Smooth muscle cell (in vitro differentiated cells): ENCODE measurements around the gene EIF3B. TPM values are rescaled to one million over a fixed set of nuclear protein-coding genes. Genes with fewer than 3 reads are reported as not detected.
"Not testable (repeated sequence)": the region's sequence is repeated elsewhere in the genome, so short reads cannot be mapped to it uniquely, and the experiment has no call there.

Experiments
- DNase-seq: peaks from one replicate; lab custom pipeline; 2025; ENCODE audit not compliant: unreplicated experiment; lab: John Stamatoyannopoulos, UW
- H2AFZ ChIP-seq: fragments of 200-600 bp; sonication (generic); 2 replicates; pipeline ENCODE4 v1.6.0; 2016; ENCODE audit warnings: antibody characterized with exemption, low read depth, mild to moderate bottlenecking
- H3F3A ChIP-seq: fragments of 200-600 bp; sonication (generic); 2 replicates; pipeline ENCODE4 v1.6.0; 2017; ENCODE audit warnings: antibody characterized with exemption, low read depth
- H3K27ac ChIP-seq: fragments of 200-600 bp; sonication (generic); 2 replicates; pipeline ENCODE4 v1.5.1; 2016; ENCODE audit warnings: low read depth, mild to moderate bottlenecking
- H3K27me3 ChIP-seq: fragments of 200-600 bp; sonication (generic); 2 replicates; pipeline ENCODE4 v1.6.1; 2016; ENCODE audit warnings: low read depth, mild to moderate bottlenecking
- H3K36me3 ChIP-seq: fragments of 200-600 bp; sonication (generic); 2 replicates; pipeline ENCODE4 v1.5.1; 2016; ENCODE audit warnings: low read depth
- H3K4me1 ChIP-seq: fragments of 200-600 bp; sonication (generic); 2 replicates; pipeline ENCODE4 v1.5.1; 2016; ENCODE audit warnings: low read depth
- H3K4me2 ChIP-seq: fragments of 200-600 bp; sonication (generic); 2 replicates; pipeline ENCODE4 v1.6.0; 2016; ENCODE audit warnings: mild to moderate bottlenecking
- H3K4me3 ChIP-seq: fragments of 200-600 bp; sonication (generic); 2 replicates; pipeline ENCODE4 v1.5.1; 2016; ENCODE audit warnings: mild to moderate bottlenecking
- H3K79me2 ChIP-seq: fragments of 200-600 bp; sonication (generic); 2 replicates; pipeline ENCODE4 v1.6.0; 2016; ENCODE audit warnings: low read depth, mild to moderate bottlenecking
- H3K9ac ChIP-seq: fragments of 200-600 bp; sonication (generic); 2 replicates; pipeline ENCODE4 v1.6.0; 2016; ENCODE audit warnings: low read depth
- H3K9me3 ChIP-seq: fragments of 200-600 bp; sonication (generic); replicated peaks from 2 replicates; pipeline ENCODE4 v1.5.1; 2016; ENCODE audit warnings: low read depth
- H4K20me1 ChIP-seq: fragments of 200-600 bp; sonication (generic); 2 replicates; pipeline ENCODE4 v1.6.0; 2016; ENCODE audit warnings: low read depth
- WGBS: methylation state at CpG from one replicate; pipeline ENCODE4 v1.1.7; 2016; ENCODE audit warnings: low lambda C conversion rate; 5-methylcytosine and 5-hydroxymethylcytosine counted together
- polyA plus RNA-seq: library from polyadenylated mRNA; unstranded; fragments of >200 nt; fragmentation: Nextera tagmentation; extraction: Ambion mirVana; gene quantifications from 2 replicates; pipeline ENCODE4 v1.2.1, GENCODE V29; 2016
- total RNA-seq: library from RNA; depleted of rRNA; stranded (reverse); fragments of >200 nt; gene quantifications from 2 replicates; pipeline ENCODE4 v1.2.3, GENCODE V29; 2014
- TF ChIP-seq, protein P1 (sequence below): fragments of 200-600 bp; sonication (generic); IDR thresholded peaks from 2 replicates; pipeline ENCODE4 v1.5.1; 2017; ENCODE audit warnings: borderline replicate concordance, mild to moderate bottlenecking, antibody characterized with exemption; ENCODE audit not compliant: insufficient read depth, poor library complexity, severe bottlenecking

EIF3B gene
- total and polyA plus RNA-seq, 2 experiments from 2014 or later, result 96.1 to 112 TPM

- Histone ChIP-seq H3K4me2 (peak within 1 kb of the TSS; percentile 98), H3K4me1 (peaks cover 4% of the 10 kb centered on the region), H3K4me3 (peak within 1 kb of the TSS; percentile 94), H3K79me2 (peaks cover 29% of the 10 kb centered on the region), H2AFZ (peak within 1 kb of the TSS; percentile 85), H3K9ac (peak within 1 kb of the TSS; percentile 89), H3F3A (peaks cover 7% of the 10 kb centered on the region), H3K9me3 (no peaks in the 10 kb centered on the region), H4K20me1 (peaks cover 10% of the 10 kb centered on the region), H3K27me3 (no peaks in the 10 kb centered on the region), H3K36me3 (no peaks in the 10 kb centered on the region), H3K27ac (no peak within 1 kb of the TSS)
- WGBS, result 12% methylated on average over 13 of the region's 78 CpGs
- TF ChIP-seq, protein P1, sequence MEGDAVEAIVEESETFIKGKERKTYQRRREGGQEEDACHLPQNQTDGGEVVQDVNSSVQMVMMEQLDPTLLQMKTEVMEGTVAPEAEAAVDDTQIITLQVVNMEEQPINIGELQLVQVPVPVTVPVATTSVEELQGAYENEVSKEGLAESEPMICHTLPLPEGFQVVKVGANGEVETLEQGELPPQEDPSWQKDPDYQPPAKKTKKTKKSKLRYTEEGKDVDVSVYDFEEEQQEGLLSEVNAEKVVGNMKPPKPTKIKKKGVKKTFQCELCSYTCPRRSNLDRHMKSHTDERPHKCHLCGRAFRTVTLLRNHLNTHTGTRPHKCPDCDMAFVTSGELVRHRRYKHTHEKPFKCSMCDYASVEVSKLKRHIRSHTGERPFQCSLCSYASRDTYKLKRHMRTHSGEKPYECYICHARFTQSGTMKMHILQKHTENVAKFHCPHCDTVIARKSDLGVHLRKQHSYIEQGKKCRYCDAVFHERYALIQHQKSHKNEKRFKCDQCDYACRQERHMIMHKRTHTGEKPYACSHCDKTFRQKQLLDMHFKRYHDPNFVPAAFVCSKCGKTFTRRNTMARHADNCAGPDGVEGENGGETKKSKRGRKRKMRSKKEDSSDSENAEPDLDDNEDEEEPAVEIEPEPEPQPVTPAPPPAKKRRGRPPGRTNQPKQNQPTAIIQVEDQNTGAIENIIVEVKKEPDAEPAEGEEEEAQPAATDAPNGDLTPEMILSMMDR, result no peak
- DNase-seq, result peak; percentile 89
Observed at GRCh38 chr7:2314209-2314955, 40.2 kb upstream of the EIF3B start, which contains the start of gene SNX8. SNX8 (minus strand) TSS chr7:2314441; CDS start chr7:2314421, 20 bp downstream.

DNA sequence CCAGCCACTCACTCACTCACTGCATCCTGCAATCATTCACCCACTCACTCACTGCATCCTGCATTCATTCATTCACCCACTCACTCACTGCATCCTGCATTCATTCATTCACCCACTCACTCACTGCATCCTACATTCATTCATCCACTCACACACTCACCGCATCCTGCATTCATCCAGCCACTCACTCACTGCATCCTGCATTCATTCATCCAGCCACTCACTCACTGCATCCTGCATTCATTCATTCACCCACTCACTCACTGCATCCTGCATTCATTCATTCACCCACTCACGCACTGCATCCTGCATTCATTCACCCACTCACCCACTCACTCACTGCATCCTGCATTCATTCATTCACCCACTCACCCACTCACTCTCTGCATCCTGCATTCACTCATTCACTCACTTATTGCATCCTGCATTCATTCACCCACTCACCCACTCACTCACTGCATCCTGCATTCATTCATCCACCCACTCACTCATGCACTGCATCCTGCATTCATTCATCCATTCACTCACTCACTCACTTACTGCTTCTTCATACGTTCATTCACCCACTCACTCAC, 39.6 kb upstream of the EIF3B start:
- H3K9ac ChIP-seq, H3K27ac ChIP-seq, H3F3A ChIP-seq, H3K27me3 ChIP-seq, DNase-seq, H2AFZ ChIP-seq, H4K20me1 ChIP-seq, H3K36me3 ChIP-seq, H3K9me3 ChIP-seq, H3K4me1 ChIP-seq: not testable (repeated sequence)
- 82% methylated on average over 3 of the region's 3 CpGs for WGBS
- peaks cover 24% of the 10 kb centered on the region for H3K79me2 ChIP-seq
- peak overlapping the region; percentile 94 for H3K4me3 ChIP-seq
- H3K4me2 ChIP-seq, result peak overlapping the region; percentile 46

- no peak for DNase-seq
- H2AFZ ChIP-seq, result no peak overlapping the region
- H3F3A ChIP-seq, result peaks cover 6% of the 10 kb centered on the region
- no peaks in the 10 kb centered on the region for H3K36me3 ChIP-seq
- TF ChIP-seq, protein P1, result no peak
- H3K4me3 ChIP-seq, result no peak overlapping the region
- H3K27me3 ChIP-seq, result no peaks in the 10 kb centered on the region
- H3K9ac ChIP-seq, result no peak overlapping the region
- H4K20me1 ChIP-seq, result peaks cover 3% of the 10 kb centered on the region
- no peaks in the 10 kb centered on the region for H3K4me1 ChIP-seq
- H3K27ac ChIP-seq, result no peak overlapping the region
- H3K79me2 ChIP-seq, result peaks cover 18% of the 10 kb centered on the region
- H3K9me3 ChIP-seq, result no peaks in the 10 kb centered on the region
- no peak overlapping the region for H3K4me2 ChIP-seq
- WGBS, result 100% methylated on average over 1 of the region's 1 CpG
Observed at GRCh38 chr7:2315787-2316186, 38.8 kb upstream of the EIF3B start.

- WGBS, result 100% methylated on average over 1 of the region's 1 CpG
- H4K20me1 ChIP-seq, result no peaks in the 10 kb centered on the region
- no peaks in the 10 kb centered on the region for H3K36me3 ChIP-seq
- peaks cover 11% of the 10 kb centered on the region for H3K79me2 ChIP-seq
- no peaks in the 10 kb centered on the region for H3F3A ChIP-seq
- H3K27ac ChIP-seq, result no peak overlapping the region
- no peaks in the 10 kb centered on the region for H3K4me1 ChIP-seq
- TF ChIP-seq, protein P1, result no peak
- no peak overlapping the region for H2AFZ ChIP-seq
- H3K9me3 ChIP-seq, result no peaks in the 10 kb centered on the region
- no peak overlapping the region for H3K9ac ChIP-seq
- H3K27me3 ChIP-seq, result no peaks in the 10 kb centered on the region
- no peak for DNase-seq
- no peak overlapping the region for H3K4me3 ChIP-seq
- H3K4me2 ChIP-seq, result no peak overlapping the region
Observed at GRCh38 chr7:2316578-2316977, 38.0 kb upstream of the EIF3B start.
